Measurements from ENCODE around the gene EIF6. TPM values are rescaled to one million over a fixed set of nuclear protein-coding genes. Genes with fewer than 3 reads are reported as not detected.

Gene EIF6
- total RNA-seq (111 and 117 TPM in 2 replicates), polyA plus RNA-seq (156 and 187 TPM in 2 replicates), polyA minus RNA-seq (ENCODE audit: low replicate concordance) (322 and 439 TPM in 2 replicates)
- polyA plus RNA-seq (2012), result 192 and 254 TPM in 2 replicates

DNA sequence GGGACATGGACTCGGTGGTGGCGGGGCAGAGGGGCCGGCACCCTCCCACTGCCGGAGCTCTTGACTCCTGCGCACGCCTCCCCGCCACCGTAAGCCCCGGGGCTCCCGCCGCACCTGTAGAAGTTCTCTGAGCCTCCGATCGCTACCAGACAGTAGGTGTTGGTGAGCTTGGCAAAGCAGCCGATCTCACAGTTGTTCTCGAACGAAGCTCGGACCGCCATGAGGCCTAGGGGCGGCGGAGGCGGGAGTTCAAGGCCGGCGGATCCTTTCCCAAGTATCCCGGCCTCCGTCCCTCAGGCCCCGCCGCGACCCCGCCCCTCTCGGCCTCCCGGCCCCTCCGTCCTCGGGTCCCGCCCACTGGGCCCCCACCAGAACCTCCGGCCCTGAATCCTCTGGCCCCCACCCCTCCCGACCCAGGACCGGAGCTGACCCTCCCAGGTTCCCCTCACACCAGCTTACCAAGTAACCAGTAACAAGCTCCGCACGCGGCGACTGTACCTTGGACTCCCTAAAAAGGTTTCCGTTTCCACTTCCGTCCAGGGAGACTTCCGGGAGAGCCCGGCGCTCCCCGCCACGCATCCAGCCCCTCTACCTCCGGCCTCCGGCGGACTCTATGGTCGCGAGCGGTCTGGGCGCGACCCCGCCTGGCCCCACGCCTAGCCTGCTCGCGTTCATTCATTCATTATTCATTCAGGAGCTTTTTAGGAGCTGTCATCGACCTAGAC is at the start of gene EIF6:
TSS of gene EIF6 (minus strand) at position 506 of the 725 bp plus-strand sequence. CDS start at position 221, 285 bp downstream.
- peaks cover 7% of the 10 kb centered on the region for H3K4me1 ChIP-seq (ENCODE audit: control insufficient read depth, extremely low read depth, insufficient read depth, low read length)

DNA sequence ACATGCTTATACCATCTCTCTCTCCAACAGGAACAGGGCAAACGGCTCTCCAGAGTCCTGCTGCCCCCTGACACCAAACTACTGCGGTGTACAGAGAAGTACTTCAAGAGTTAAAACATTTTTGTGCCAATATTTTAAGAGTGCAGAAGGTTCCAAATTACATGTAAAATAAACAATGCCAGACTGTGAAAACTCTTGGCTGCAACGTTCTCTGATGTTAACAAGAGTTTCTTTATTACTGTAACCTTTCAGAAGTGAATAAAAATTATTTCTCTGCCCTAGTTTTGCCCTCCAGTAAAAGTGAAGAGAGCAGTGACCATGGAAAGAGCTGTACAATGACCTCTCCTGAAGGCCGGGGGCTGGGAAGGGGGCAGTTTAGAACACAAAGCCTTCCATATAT is 49.0 kb upstream of the EIF6 start:
- H4K20me1 ChIP-seq (ENCODE audit: control insufficient read depth, extremely low read depth, insufficient read depth, low read length), result no peaks in the 10 kb centered on the region
- no peak overlapping the region for H2AFZ ChIP-seq (ENCODE audit: low read length)
- H3K9ac ChIP-seq (ENCODE audit: insufficient read depth, low read length), result no peak overlapping the region
- no peaks in the 10 kb centered on the region for H3K27me3 ChIP-seq (ENCODE audit: control insufficient read depth, insufficient read depth, low read length)
- no peaks in the 10 kb centered on the region for H3K9me3 ChIP-seq (ENCODE audit: control insufficient read depth, insufficient read depth, low read depth, low read length)
- H3K79me2 ChIP-seq (ENCODE audit: control insufficient read depth, insufficient read depth, low read length), result no peaks in the 10 kb centered on the region
- TF ChIP-seq CTCF (conservative IDR thresholded peaks at IDR 0.05 in 1 of 2, IDR thresholded peaks at IDR 0.05 in 1 of 2; ENCODE audit: low read depth in 1 of 2, low read length in 2 of 2) (no peak), EZH2 (IDR thresholded peaks at IDR 0.05; ENCODE audit: low read length, missing control alignments) (no peak)
- H3K4me1 ChIP-seq (ENCODE audit: control insufficient read depth, extremely low read depth, insufficient read depth, low read length), result peaks cover 22% of the 10 kb centered on the region
- DNase-seq (ENCODE audit: low read depth in 2 of 2), result peak in 1 of 2 donors; percentile 56
- H3K27ac ChIP-seq (ENCODE audit: insufficient read depth, low read length), result no peak overlapping the region
- peaks cover 2% of the 10 kb centered on the region for H3K36me3 ChIP-seq (ENCODE audit: control insufficient read depth, insufficient read depth, low read length)
- no peak overlapping the region for H3K4me3 ChIP-seq (replicated peaks in 1 of 4; ENCODE audit: control extremely low read depth in 1 of 4, insufficient read depth in 1 of 4, low read depth in 3 of 4, low read length in 4 of 4)
- H3K4me2 ChIP-seq (ENCODE audit: extremely low read depth, insufficient read depth, low read length), result peak overlapping the region; percentile 55

More for the DNA sequence above, at the start of gene EIF6:
- TF ChIP-seq EZH2 (IDR thresholded peaks at IDR 0.05; ENCODE audit: low read length, missing control alignments) (no peak), CTCF (conservative IDR thresholded peaks at IDR 0.05 in 1 of 2, IDR thresholded peaks at IDR 0.05 in 1 of 2; ENCODE audit: low read depth in 1 of 2, low read length in 2 of 2) (no peak)
- Histone ChIP-seq H3K4me3 (replicated peaks in 1 of 4; ENCODE audit: control extremely low read depth in 1 of 4, insufficient read depth in 1 of 4, low read depth in 3 of 4, low read length in 4 of 4) (peak within 1 kb of the TSS; percentile 82 to 92 (median 90)), H3K79me2 (ENCODE audit: control insufficient read depth, insufficient read depth, low read length) (peaks cover 37% of the 10 kb centered on the region), H3K4me2 (ENCODE audit: extremely low read depth, insufficient read depth, low read length) (peak within 1 kb of the TSS; percentile 100), H3K9ac (ENCODE audit: insufficient read depth, low read length) (peak within 1 kb of the TSS; percentile 80), H3K9me3 (ENCODE audit: control insufficient read depth, insufficient read depth, low read depth, low read length) (no peaks in the 10 kb centered on the region), H2AFZ (ENCODE audit: low read length) (peak within 1 kb of the TSS; percentile 89), H4K20me1 (ENCODE audit: control insufficient read depth, extremely low read depth, insufficient read depth, low read length) (no peaks in the 10 kb centered on the region), H3K36me3 (ENCODE audit: control insufficient read depth, insufficient read depth, low read length) (peaks cover 16% of the 10 kb centered on the region), H3K27ac (ENCODE audit: insufficient read depth, low read length) (peak within 1 kb of the TSS; percentile 84), H3K27me3 (ENCODE audit: control insufficient read depth, insufficient read depth, low read length) (no peaks in the 10 kb centered on the region)
- DNase-seq (ENCODE audit: low read depth in 2 of 2), result peak; percentile 88 to 90

GRCh38 chr20:35332540-35333200 is 48.1 kb upstream of the EIF6 start:
- H3K4me2 ChIP-seq (ENCODE audit: extremely low read depth, insufficient read depth, low read length), result no peak overlapping the region
- no peak overlapping the region for H3K27ac ChIP-seq (ENCODE audit: insufficient read depth, low read length)
- peaks cover 18% of the 10 kb centered on the region for H3K4me1 ChIP-seq (ENCODE audit: control insufficient read depth, extremely low read depth, insufficient read depth, low read length)
- no peaks in the 10 kb centered on the region for H3K79me2 ChIP-seq (ENCODE audit: control insufficient read depth, insufficient read depth, low read length)
- no peaks in the 10 kb centered on the region for H4K20me1 ChIP-seq (ENCODE audit: control insufficient read depth, extremely low read depth, insufficient read depth, low read length)
- no peak for TF ChIP-seq CTCF (conservative IDR thresholded peaks at IDR 0.05 in 1 of 2, IDR thresholded peaks at IDR 0.05 in 1 of 2; ENCODE audit: low read depth in 1 of 2, low read length in 2 of 2)
- H3K9me3 ChIP-seq (ENCODE audit: control insufficient read depth, insufficient read depth, low read depth, low read length), result no peaks in the 10 kb centered on the region
- H3K27me3 ChIP-seq (ENCODE audit: control insufficient read depth, insufficient read depth, low read length), result no peaks in the 10 kb centered on the region
- DNase-seq (ENCODE audit: low read depth in 2 of 2), result no peak
- no peak overlapping the region for H3K9ac ChIP-seq (ENCODE audit: insufficient read depth, low read length)
- H2AFZ ChIP-seq (ENCODE audit: low read length), result no peak overlapping the region
- H3K4me3 ChIP-seq (replicated peaks in 1 of 4; ENCODE audit: control extremely low read depth in 1 of 4, insufficient read depth in 1 of 4, low read depth in 3 of 4, low read length in 4 of 4), result no peak overlapping the region
- peaks cover 2% of the 10 kb centered on the region for H3K36me3 ChIP-seq (ENCODE audit: control insufficient read depth, insufficient read depth, low read length)
